Spleen (tissue), 7 donors: Measurements from ENCODE around the gene DNAJC15.

Experiments used
- POLR2A ChIP-seq, 3 donors: fragments of 450-650 bp; IDR thresholded peaks; one replicate each; pipeline ENCODE4 v1.5.1; 2017; ENCODE audit warnings: antibody characterized with exemption in 3 of 3, mild to moderate bottlenecking in 1 of 3
- TF ChIP-seq, protein P1 (sequence below), 11 experiments: fragments of 200-600 bp in 7 of 11; fragments of 450-650 bp in 4 of 11; sonication (generic) in 4 of 11; IDR thresholded peaks in 8 of 11; conservative IDR thresholded peaks in 3 of 11; 1 replicate in 7 of 11; 2 replicates in 4 of 11; pipeline versions ENCODE4 v1.4.0 to v1.8.0; 2016 to 2021; ENCODE audit warnings: antibody characterized with exemption in 11 of 11, inconsistent platforms in 4 of 11, mild to moderate bottlenecking in 1 of 11
- donor health status: DM: no; HTN: no; CAD: no; lungs with moderate emphysema.
- donor health status: DM: no; HTN: no; CAD: no.
- donor health status: DM: no; HTN: no; CAD: no.

DNA sequence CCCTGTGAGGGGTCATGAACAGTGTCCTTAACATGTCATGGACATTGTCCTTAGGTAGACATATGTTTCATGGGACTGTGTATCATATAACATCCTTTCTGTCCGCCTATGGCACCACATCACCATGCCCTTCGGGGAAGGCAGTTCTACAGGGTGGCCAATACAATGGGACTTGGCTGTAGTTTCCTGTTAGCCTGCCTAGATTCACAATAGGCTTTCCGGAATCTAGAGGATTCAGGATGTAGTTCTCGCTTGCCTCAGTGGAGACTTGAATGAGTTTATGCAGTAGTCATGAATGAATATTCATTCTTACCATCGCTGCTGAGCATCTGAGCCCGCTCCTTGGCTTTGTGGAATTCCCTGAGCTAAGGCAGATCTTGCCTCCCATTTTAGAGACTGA lies 100.5 kb downstream of the DNAJC15 start:
- TF ChIP-seq, protein P1, sequence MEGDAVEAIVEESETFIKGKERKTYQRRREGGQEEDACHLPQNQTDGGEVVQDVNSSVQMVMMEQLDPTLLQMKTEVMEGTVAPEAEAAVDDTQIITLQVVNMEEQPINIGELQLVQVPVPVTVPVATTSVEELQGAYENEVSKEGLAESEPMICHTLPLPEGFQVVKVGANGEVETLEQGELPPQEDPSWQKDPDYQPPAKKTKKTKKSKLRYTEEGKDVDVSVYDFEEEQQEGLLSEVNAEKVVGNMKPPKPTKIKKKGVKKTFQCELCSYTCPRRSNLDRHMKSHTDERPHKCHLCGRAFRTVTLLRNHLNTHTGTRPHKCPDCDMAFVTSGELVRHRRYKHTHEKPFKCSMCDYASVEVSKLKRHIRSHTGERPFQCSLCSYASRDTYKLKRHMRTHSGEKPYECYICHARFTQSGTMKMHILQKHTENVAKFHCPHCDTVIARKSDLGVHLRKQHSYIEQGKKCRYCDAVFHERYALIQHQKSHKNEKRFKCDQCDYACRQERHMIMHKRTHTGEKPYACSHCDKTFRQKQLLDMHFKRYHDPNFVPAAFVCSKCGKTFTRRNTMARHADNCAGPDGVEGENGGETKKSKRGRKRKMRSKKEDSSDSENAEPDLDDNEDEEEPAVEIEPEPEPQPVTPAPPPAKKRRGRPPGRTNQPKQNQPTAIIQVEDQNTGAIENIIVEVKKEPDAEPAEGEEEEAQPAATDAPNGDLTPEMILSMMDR (IDR thresholded peaks at IDR 0.05 in 8 of 11, conservative IDR thresholded peaks at IDR 0.05 in 3 of 11), result no peak
- no peak for TF ChIP-seq POLR2A (IDR thresholded peaks at IDR 0.05)
